Suppressor macrophage treated with lipopolysaccharide for 1 hour (primary cell): ENCODE measurements around the gene RPL3.

Experiments used
- DNase-seq, 3 donors: peaks; one replicate each; pipeline ENCODE4 v3.0.0-alpha.2; 2020 to 2022

Gene RPL3

DNA sequence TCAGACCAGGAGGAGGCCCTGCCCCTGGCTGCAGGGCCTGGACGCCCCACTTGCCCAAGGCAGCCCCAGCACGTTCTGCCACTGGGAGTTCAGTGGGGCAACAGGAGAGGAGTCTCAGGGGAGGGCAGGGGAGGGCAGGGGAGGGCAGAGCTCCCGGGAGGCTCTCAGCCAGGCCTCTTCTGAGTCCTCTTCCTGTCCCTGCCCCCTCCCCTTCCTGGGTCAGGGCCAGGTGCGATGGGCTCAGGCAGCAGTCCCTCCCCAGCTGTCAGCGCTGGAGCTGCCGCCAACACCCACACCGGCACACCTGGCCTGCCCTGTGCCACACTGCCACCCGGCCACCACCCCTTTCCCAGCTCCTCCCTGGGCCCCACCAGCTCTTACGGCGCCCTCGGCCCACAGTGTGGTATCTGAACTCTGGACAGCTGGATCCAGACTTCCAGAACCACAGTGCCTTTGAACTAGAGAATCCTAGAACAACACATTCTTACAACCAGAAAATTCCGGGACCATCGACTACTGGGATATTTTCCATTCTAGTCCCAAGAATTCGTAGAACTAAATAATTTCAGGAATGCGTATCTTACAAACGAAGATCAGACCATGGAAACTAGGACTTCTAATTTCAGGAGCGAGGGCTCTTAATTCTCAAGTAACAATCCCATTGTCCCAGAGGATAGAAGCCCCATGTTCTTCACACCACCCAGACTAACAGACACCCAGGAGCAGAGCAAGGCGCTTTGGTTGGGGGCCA is 21.8 kb downstream of the RPL3 start:
- DNase-seq: no peak

- DNase-seq: no peak
Measured at GRCh38 chr22:39296981-39297489, 22.4 kb downstream of the RPL3 start.

DNA sequence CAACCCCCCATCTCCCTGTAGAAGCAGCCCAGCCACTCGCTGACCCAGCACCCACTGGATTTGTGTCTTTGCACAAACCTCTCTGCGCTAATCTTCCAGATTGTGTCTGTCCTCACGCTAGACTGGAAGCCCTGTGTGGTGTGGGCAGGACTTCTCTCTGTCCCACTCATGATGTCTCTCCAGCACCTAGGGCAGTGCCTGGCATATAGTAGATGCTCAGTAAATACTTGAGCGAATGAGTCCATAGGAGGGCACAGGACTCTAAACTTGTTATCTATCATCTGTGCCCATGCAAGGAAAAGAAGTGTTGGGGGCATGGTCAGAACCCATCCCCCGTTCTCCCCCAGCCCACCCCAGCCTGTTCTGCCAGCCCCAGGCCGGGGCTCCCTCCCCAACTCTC is 22.9 kb downstream of the RPL3 start:
- no peak for DNase-seq

DNA sequence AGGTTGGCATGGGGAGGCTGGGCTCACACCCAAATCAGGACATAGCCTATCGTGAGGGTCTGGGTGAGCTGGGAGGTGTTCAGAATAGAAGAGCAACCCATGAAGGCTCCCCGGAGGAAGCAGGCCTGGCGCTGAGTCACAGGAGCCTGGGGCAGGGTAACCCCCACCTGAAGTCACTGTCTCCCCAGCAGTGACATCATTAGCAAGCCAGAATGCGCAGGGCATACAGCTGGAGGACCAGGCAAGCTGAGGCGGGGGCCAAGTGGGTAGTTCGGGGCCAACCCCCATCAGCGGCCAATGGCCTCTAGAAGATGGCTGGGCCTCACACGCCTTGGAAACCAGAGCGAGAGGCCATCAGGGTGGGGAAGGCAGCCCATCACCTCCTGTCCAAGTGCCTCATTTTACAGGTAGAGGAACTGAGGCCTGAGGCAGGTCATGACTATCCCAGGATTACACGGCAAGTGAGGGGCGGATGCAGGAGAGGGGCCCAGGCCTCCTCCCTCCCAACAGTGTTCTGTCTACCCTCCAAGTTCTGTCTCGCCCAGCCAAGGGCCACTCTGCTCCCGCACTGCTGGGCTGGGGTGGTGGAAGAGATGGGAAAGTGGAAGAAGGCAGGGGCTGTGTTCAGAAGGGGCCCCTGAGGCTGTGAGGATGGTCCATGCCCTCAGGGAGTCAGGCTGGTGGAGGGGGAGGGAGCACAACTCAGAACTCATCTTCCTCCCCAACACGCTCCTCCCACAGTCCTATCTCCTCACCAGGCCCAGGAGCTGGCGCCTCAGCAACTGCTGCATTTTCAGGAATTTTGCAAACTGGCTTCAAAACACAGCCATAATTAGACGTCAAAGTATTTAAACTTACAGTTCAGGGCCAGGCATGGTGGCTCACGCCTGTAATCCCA is 24.6 kb downstream of the RPL3 start:
- peak; percentile 57 to 74 (median 68) for DNase-seq

GRCh38 chr22:39293766-39294368 is 25.6 kb downstream of the RPL3 start:
- DNase-seq: no peak

GRCh38 chr22:39292561-39293074 is 26.8 kb downstream of the RPL3 start:
- peak; percentile 98 to 99 (median 98) for DNase-seq

- DNase-seq: no peak
Measured at GRCh38 chr22:39292031-39292462, 27.4 kb downstream of the RPL3 start.

- no peak for DNase-seq
Measured at GRCh38 chr22:39291523-39291922, 27.9 kb downstream of the RPL3 start.

GRCh38 chr22:39290724-39291161 is 28.7 kb downstream of the RPL3 start:
- DNase-seq: peak; percentile 75 to 90 (median 88)

DNA sequence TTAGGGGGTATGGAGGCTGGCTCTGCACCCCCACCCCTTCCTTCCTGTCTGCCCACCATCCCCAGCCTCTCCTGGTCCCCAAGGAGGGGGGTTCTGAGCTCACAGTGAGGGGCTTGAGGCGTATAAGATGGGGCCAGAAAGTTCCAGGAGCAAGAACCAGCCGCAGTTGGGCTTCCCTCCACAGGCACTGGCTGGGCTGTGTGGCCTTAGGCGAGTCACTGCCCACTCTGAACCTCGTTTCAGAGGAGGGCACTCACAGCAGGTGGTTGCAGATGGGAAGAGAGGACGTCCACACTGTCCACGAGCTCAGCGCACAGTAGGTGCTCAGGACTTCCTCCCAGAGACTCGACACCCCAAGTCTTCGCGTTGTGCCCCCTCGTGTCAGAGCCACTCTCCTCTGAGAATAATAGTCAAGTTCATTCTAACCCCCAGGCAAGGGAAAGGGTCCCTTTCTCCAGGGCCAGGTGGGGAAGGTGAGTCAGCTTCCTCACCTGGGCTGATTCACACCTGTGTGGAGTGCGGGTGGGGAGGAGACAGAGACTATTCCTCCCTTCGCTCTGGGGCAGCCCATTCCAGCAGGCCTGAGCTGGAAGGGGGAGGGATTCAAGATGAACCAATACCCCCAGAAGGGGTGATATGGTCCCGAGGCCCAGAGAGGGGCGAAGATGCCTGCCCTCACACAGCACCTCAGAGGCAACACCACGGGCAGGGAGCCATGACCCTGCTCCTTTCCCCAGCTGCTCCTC is 29.3 kb downstream of the RPL3 start:
- DNase-seq: no peak

- no peak for DNase-seq
Measured at GRCh38 chr22:39289533-39289932, 29.9 kb downstream of the RPL3 start.

DNA sequence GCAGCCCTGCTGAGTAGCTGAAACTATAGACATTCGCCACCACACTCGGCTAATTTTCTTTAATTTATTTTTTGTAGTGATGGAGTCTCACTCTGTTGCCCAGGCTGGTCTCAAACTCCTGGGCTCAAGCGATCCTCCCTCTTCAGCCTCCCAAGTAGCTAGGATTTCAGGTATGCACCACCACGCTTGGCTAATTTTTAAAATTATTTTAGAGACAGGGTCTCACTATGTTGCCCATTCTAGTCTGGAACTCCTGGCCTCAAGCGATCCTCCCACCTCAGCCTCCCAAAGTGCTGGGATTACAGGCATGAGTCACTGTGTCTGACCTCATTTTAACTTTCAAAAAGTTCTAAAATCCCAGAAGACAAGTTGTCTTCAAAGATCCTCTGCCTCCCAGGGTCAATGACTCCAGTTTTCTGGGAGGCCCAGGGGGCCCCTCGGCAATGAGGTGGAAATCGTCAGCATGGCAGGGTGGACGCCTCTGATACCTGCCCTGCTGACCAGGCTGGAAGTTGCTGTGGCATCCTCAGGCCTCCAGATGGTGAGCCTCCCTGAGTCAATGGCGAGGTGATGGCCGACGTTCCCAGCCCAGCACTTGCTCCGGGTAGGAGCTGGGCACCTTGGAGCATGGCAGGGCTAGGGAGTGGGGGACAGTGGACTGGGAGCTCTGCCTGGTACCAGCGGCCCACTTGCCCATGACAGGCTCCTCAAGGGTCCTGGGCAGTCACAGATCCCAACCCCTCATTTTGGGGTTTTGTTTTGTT is 31.1 kb downstream of the RPL3 start:
- peak in 1 of 3 donors; percentile 53 for DNase-seq

GRCh38 chr22:39287076-39287725 is 32.2 kb downstream of the RPL3 start:
- DNase-seq: peak; percentile 83 to 90 (median 89)

DNA sequence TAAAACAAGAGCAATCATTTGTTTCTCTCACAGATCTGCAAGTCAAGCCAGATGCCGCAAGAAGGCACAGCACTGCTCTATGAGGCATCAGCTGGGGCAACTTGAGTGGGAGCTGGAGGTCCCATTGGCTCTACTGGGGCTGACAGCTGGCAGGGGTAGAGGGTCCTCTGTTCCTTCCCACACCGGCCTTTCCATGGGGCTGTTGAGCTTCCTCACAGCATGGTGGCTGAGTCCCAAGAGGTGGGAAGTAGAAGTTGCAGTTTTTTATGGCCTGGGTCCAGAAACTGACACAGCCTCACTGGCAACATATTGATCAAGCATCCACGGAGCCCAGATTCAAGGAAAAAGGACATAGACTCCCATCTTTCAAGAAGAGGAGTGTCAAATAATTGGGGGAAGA is 34.4 kb downstream of the RPL3 start:
- no peak for DNase-seq

DNA sequence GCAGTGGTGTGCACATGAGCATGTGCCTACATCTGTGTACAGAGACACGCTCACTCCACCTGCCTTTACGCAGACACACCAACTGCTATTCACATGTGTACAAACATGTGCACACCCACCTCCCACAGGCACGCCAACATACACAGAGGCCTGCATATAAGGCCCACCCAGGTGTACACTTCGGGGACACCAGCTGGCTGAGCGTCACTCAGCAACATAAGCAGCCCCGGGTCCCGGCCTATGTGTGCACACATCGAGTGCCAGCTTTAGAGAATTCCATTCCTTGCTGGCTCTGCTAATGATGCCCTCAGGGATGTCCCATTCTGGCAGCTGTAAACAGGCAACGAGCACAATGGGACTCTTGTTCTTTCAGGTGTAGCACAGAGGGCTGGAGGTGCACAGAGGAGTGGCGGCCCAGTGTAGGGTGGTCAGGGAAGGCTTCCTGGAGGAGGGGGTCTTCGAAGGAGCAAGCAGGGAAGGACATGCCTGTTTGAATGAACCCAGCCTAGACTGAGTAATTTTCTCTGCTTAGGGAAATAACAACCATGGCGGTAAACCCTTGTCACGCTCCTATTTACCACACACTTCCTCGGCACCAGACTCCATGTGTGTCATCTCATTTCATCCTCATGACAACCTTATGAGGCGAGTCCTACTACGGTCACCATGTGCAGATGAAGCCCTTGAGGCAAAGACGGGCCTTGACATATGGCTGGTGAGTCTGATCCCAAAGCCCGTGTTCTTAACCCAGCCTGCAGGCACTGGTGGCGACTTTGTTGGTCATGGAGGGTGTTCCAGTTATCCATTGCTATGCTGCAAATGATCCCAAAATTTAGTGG is 35.1 kb downstream of the RPL3 start:
- no peak for DNase-seq

DNA sequence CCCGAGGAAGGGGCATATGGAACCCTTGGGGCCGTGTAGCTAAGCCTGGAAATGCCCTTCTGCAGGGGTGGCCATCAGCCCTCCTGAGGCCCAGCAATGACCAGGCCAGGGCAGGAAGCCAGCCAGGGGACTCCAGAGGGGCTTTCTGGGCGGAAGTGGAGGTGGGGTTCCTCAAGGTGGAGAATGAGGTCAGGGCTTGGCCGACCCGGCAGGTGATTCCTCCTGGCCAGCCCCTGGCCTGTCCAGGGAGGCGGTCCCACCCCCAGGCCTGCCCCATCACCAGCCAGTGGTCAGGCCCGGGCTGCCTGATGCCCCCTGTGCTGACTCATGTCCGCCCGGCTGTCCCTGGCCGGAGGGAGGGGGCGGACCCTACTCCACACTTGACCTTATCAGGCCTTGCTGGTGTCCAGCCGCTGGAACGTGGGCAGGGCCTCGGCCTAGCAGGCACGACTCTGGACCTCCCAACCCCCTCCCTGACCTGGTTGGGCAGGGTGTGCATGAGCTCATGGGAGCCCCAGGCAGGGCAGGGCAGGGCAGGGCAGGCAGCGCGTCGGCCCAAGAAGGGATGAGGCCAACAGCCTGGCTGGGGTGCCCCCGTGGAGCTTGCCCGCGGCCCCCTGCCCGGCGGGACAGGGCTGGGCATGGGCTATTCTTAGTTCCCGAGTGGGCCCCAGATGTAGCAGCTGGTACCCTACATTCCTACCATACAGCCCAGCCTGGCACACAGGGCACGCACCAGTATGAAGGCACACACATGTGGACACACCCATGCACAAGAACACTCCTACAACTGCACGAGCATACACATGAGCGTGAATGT is 35.9 kb downstream of the RPL3 start:
- DNase-seq: peak; percentile 76 to 91 (median 82)

GRCh38 chr22:39282645-39283321 is 36.6 kb downstream of the RPL3 start:
- peak; percentile 68 to 81 (median 81) for DNase-seq

GRCh38 chr22:39281126-39281525 is 38.3 kb downstream of the RPL3 start:
- peak in 1 of 3 donors; percentile 60 for DNase-seq
